ENCODE data around the gene PRAC2. TPM values are rescaled to one million over a fixed set of nuclear protein-coding genes. Genes with fewer than 3 reads are reported as not detected.

The PRAC2 gene
- total RNA-seq, 4 donors from 2014 or later: 4.1 TPM; not detected in 3

- no peak for TF ChIP-seq EP300 (IDR thresholded peaks at IDR 0.05; ENCODE audit: low read depth)
- no peak for TF ChIP-seq POLR2A (IDR thresholded peaks at IDR 0.05)
- TF ChIP-seq, protein P1, sequence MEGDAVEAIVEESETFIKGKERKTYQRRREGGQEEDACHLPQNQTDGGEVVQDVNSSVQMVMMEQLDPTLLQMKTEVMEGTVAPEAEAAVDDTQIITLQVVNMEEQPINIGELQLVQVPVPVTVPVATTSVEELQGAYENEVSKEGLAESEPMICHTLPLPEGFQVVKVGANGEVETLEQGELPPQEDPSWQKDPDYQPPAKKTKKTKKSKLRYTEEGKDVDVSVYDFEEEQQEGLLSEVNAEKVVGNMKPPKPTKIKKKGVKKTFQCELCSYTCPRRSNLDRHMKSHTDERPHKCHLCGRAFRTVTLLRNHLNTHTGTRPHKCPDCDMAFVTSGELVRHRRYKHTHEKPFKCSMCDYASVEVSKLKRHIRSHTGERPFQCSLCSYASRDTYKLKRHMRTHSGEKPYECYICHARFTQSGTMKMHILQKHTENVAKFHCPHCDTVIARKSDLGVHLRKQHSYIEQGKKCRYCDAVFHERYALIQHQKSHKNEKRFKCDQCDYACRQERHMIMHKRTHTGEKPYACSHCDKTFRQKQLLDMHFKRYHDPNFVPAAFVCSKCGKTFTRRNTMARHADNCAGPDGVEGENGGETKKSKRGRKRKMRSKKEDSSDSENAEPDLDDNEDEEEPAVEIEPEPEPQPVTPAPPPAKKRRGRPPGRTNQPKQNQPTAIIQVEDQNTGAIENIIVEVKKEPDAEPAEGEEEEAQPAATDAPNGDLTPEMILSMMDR (IDR thresholded peaks at IDR 0.05): no peak
- TF ChIP-seq POLR2AphosphoS5 (IDR thresholded peaks at IDR 0.05): no peak
- in situ Hi-C loops (cut with MboI; ENCODE audit: low pct_ligation_motif_present in 1 of 4, low pct_unique_long_range_greater_than_20kb in 1 of 4, low sequenced_read_pairs in 3 of 4): loop anchor here in 2 of 4 donors (25.0 kb wide), 2 partner anchors 94 to 344 kb away; no protein-coding TSS in a partner anchor
These were observed 29.8 kb upstream of the PRAC2 start for GRCh38 chr17:48693178-48693577.

GRCh38 chr17:48701864-48702532 is 21.0 kb upstream of the PRAC2 start:
- no peak for DNase-seq
- Histone ChIP-seq H3K4me3 (no peak overlapping the region), H3K27ac (no peak overlapping the region), H3K27me3 (peaks cover 61% of the 10 kb centered on the region), H3K9me3 (no peaks in the 10 kb centered on the region), H3K36me3 (no peaks in the 10 kb centered on the region), H3K4me1 (no peaks in the 10 kb centered on the region)
- WGBS, 2 donors (ENCODE audit: low coverage in 1 of 2): 86 to 91% methylated on average over 7 to 10 of the region's 10 CpGs
- in situ Hi-C loops (cut with MboI; ENCODE audit: low pct_ligation_motif_present in 1 of 4, low pct_unique_long_range_greater_than_20kb in 1 of 4, low sequenced_read_pairs in 3 of 4): no loop called here
- TF ChIP-seq, protein P1 (IDR thresholded peaks at IDR 0.05): no peak
- TF ChIP-seq EP300 (IDR thresholded peaks at IDR 0.05; ENCODE audit: low read depth) (no peak), POLR2AphosphoS5 (IDR thresholded peaks at IDR 0.05) (no peak), POLR2A (IDR thresholded peaks at IDR 0.05) (no peak)
- intact Hi-C loops (cut with DNase I; ENCODE audit: low total_unique reads): no loop called here

More at GRCh38 chr17:48693178-48693577, 29.8 kb upstream of the PRAC2 start:
- intact Hi-C loops (cut with DNase I; ENCODE audit: low total_unique reads): no loop called here
- Histone ChIP-seq H3K4me3 (no peak overlapping the region), H3K36me3 (no peaks in the 10 kb centered on the region), H3K4me1 (no peaks in the 10 kb centered on the region), H3K9me3 (no peaks in the 10 kb centered on the region), H3K27me3 (peaks cover 30% of the 10 kb centered on the region), H3K27ac (no peak overlapping the region)
- 36 to 64% methylated on average over 1 of the region's 1 CpG for WGBS, 2 donors (ENCODE audit: low coverage in 1 of 2)
- no peak for DNase-seq

GRCh38 chr17:48704361-48705248 is 18.4 kb upstream of the PRAC2 start:
- TF ChIP-seq POLR2AphosphoS5 (IDR thresholded peaks at IDR 0.05) (no peak), EP300 (IDR thresholded peaks at IDR 0.05; ENCODE audit: low read depth) (no peak)
- TF ChIP-seq, protein P1 (IDR thresholded peaks at IDR 0.05): no peak
- H3K27me3 ChIP-seq: peaks cover 52% of the 10 kb centered on the region
- DNase-seq: no peak
- H3K27ac ChIP-seq: no peak overlapping the region
- WGBS, 2 donors (ENCODE audit: low coverage in 1 of 2): 81 to 82% methylated on average over 5 to 11 of the region's 11 CpGs
- no peaks in the 10 kb centered on the region for H3K36me3 ChIP-seq
- no peaks in the 10 kb centered on the region for H3K9me3 ChIP-seq
- no peaks in the 10 kb centered on the region for H3K4me1 ChIP-seq
- H3K4me3 ChIP-seq: no peak overlapping the region
- in situ Hi-C loops (cut with MboI; ENCODE audit: low pct_ligation_motif_present in 1 of 4, low pct_unique_long_range_greater_than_20kb in 1 of 4, low sequenced_read_pairs in 3 of 4) (no loop called here), intact Hi-C loops (cut with DNase I; ENCODE audit: low total_unique reads) (no loop called here)

- peaks cover 76% of the 10 kb centered on the region for H3K27me3 ChIP-seq
- intact Hi-C loops (cut with DNase I; ENCODE audit: low total_unique reads): no loop called here
- H3K4me1 ChIP-seq: no peaks in the 10 kb centered on the region
- in situ Hi-C loops (cut with MboI; ENCODE audit: low pct_ligation_motif_present in 1 of 4, low pct_unique_long_range_greater_than_20kb in 1 of 4, low sequenced_read_pairs in 3 of 4): no loop called here
- TF ChIP-seq, protein P1 (IDR thresholded peaks at IDR 0.05): no peak
- TF ChIP-seq EP300 (IDR thresholded peaks at IDR 0.05; ENCODE audit: low read depth): no peak
- no peak for TF ChIP-seq POLR2AphosphoS5 (IDR thresholded peaks at IDR 0.05)
- no peak for TF ChIP-seq POLR2A (IDR thresholded peaks at IDR 0.05)
- 62% methylated on average over 4 of the region's 4 CpGs; no CpG with 5 or more reads in 1 of the 2 donors for WGBS, 2 donors (ENCODE audit: low coverage in 1 of 2)
- H3K27ac ChIP-seq: no peak overlapping the region
- no peaks in the 10 kb centered on the region for H3K36me3 ChIP-seq
- no peaks in the 10 kb centered on the region for H3K9me3 ChIP-seq
- no peak overlapping the region for H3K4me3 ChIP-seq
- DNase-seq: no peak
These were observed 11.9 kb upstream of the PRAC2 start for GRCh38 chr17:48711128-48711527.

All from transverse colon (tissue), 4 donors.